IPS-NIHi11 (cell line): ENCODE measurements around the gene NIFK.
"Not testable (repeated sequence)": the region's sequence is repeated elsewhere in the genome, so short reads cannot be mapped to it uniquely, and the experiment has no call there.

ENCODE experiments used
- DNase-seq: peaks from one replicate; pipeline ENCODE4 v3.0.0; 2012; ENCODE audit warnings: mixed read lengths, low spot score

Gene NIFK

DNA sequence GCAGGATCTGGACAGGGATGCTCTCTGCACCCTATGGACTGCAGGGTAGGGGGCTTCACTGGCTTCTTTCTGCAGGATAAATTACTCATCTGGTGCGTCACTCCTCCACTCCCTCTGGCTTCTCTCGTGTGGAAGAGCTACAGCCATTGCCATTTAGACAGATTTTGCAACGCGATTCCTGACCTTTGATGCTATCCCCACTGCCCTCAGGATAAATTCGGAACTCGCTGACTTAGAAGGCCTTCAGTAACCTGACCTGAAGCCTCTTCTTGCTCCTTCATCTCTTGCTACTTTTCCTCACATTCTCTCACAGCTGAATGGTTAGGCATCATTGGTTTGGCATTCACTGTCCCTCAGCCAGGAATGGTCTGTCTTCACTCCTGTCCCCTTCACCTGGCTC is 5.3 kb downstream of the NIFK start:
- no peak for DNase-seq

- no peak for DNase-seq
Measured at GRCh38 chr2:121727950-121728349, 8.7 kb downstream of the NIFK start.

DNA sequence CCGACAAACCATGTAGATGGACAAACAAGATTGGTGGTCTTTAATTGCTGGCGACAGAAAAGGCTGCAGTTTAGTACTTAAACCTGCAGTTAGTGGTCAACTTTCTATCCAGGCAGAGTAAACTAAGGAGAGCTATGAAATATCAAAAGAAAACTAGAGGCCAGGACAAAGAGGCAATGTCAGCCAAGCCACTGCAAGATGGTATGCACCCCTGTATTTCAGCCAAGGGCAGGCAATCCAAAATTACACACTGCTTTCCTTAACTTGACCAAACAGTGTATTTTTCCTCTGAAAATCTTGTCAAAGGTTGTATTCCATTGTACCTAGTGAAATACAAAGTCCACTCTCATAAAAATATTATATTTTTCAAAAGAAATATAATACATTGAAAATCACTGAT is 9.3 kb downstream of the NIFK start:
- no peak for DNase-seq

- DNase-seq = no peak
Measured at GRCh38 chr2:121723316-121723715, 13.4 kb downstream of the NIFK start.

DNA sequence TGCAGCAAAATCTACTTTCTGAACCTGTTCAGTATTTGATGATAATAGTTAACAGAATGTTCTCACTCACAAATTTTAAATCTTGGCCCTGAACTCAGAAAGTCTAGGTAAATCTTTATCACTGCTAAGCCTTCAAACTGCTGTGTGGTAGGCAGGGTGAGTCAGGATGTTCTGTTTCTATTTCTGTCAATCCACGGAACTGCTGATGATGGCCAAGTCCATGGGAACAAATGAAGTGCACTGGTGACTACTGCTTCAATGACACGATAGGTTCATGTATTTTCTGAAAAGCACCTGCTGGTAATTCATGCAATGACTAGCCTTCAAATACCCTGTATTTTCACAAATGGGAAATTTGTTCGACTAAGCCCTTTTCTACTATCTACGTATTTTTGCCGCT is 14.2 kb downstream of the NIFK start:
- no peak for DNase-seq

GRCh38 chr2:121721926-121722325 is 14.7 kb downstream of the NIFK start:
- no peak for DNase-seq

DNA sequence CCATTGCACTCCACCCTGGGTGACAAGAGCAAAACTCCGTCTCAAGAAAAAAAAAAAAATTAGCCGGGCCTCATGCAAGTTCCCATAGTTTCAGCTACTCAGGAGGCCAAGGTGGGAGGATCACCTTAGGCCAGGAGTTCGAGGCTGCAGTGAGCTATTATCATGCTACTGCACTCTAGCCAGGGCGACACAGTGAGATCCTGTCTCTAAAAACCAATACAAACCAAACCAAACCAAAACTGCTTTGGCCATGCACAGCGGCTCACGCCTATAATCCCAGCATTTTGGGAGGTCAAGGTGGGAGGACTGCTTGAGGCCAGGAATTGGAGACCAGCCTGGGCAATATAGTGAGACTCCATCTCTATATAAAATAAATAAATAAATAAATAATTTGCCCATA is 19.1 kb downstream of the NIFK start:
- DNase-seq = no peak

GRCh38 chr2:121716126-121716525 is 20.5 kb downstream of the NIFK start:
- DNase-seq = no peak

GRCh38 chr2:121711481-121711880 is 25.2 kb downstream of the NIFK start:
- not testable (repeated sequence) for DNase-seq

GRCh38 chr2:121710470-121711170 is 26.1 kb downstream of the NIFK start:
- DNase-seq = no peak

DNA sequence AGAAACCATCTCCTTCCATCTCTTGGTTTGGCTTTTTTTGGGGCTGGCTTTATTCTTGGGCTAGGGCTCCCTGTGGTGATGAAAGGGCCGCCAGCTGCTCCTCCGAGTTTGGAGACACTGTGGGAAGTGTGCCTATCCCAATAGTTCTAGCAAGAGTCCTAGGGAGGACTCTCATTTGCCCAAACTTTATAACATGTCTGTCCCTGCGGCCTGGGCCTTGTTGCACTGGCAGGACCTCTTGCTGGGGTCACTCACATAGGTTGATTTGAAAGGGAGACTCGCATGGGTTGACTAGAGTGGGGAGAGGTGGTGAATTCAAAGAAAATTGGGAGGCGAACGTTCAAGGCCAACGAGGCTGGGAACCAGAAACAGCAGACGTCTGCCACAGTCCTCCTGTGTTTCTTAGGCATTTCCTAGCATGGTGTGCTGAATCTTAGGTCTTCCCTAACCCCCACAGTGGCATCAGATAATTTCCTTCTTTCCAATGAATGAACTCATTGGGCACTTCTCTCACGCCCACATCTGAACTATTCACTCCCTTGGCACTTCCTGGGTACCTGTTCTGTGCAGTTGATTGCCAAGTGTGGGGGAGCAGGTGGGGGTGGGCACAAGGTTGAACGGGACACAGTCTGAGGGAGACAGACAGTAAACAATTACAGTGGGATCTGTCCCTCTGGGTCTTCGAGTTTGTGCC is 26.8 kb downstream of the NIFK start:
- no peak for DNase-seq

DNA sequence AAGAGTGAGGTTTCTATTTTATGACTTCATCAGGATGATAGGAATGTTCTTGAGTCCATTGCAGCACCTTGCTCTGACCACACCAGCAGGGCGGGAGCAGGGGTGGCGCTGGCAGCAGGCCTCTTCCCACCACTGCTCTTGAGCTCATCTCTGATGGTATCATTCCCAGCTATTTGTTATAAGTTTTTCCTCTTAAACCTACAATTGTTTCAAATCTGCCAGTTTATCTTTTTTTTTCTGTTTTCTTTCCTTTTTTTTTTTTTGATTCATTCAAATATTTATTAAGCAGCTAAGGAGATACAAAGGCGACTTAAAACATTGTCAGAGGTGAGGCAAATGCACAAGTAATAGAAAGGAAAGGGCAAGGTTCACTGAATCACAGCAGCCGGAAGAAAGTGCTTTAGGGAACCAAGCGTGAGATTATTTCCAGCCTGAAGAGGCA is 28.7 kb downstream of the NIFK start:
- DNase-seq = no peak

- DNase-seq = no peak
Measured at GRCh38 chr2:121707344-121707919, 29.2 kb downstream of the NIFK start.

GRCh38 chr2:121705958-121706357 is 30.7 kb downstream of the NIFK start:
- DNase-seq = no peak

- no peak for DNase-seq
Measured at GRCh38 chr2:121705390-121705789, 31.3 kb downstream of the NIFK start.

DNA sequence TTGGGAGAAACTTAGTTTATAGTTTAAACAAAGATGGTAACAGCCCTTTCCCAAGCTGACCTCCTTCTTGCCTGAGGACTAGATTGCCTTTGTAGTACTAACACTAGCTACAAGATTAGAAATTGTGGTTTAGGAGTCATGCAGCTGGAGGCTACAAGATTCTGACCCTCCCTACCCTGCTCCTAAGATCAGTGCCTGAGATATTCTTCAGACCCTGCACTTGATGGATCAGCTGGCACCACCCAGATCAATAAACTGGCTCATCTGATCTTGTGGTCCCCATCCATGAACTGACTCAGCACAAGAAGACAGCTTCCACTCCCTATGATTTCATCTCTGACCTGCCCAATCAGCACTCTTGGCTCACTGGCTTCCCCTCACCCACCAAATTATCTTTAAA is 34.9 kb downstream of the NIFK start:
- DNase-seq = not testable (repeated sequence)

DNA sequence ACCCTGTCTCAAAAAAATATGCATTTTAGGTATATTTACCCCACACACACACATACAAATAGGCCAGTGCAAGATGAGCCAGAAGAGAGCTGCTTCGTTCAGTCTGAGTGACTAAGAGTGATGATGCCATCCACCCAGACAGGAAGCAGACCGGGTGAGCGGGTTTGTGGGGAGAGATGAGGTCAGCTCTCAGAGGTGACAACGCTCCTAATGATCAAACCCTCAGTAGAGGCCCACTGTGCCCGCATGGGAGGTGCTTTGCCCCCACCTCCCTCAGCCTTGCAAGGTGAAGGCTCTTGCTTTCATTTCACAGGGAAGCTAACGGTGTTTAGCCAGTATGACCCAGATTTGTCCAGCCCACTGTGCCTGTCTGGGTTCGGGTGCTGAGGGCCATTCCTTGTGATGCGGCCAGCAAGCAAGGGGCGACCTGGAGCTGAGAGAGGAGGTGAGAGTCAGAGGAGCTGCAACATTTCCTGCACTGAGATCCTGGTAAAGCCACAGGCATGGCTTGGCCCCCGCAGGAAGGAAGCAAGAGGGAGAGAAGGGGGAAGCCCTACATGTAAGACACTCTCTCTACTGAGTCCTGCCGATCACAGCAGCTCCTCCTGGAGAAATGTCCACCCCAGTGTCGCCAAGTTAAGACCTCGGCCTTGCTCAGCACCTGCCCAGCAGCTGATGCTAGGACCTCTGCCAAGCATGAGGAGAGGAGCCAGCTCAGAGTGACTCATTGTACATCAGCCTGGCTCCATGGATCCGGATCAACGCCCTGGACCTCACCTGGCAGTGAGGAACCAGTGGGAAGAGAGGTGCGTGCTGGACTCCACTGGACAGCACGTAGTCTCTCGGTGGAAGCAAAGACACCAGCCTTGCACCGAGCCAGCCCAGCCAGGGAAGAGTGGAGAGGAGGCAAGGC is 37.0 kb downstream of the NIFK start:
- DNase-seq = peak; percentile 27

DNA sequence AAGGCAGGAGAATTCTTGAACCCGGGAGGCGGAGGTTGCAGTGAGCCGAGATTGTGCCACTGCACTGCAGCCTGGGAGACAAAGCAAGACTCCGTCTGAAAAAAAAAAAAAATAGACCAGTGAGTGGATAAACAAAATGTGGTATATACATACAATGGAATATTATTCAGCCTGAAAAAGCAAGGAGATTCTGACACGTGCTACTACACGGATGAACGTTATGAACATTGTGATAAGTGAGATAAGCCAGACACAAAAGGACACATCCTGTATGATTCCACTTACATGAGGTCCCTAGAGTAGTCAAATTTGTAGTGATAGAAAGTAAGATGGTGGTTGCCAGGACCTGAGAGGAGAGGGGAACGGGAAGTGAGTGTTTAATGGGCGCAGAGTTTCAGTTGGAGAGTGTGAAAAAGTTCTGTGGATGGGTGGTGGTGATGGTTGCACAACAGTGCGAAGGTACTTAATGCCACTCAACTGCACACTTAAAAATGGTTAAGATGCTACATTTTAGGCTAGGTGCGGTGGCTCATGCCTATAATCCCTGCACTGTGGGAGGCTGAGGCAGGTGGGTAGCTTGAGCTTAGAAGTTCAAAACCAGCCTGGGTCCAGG is 38.3 kb downstream of the NIFK start:
- no peak for DNase-seq

- DNase-seq = no peak
Measured at GRCh38 chr2:121697108-121697631, 39.5 kb downstream of the NIFK start.

DNA sequence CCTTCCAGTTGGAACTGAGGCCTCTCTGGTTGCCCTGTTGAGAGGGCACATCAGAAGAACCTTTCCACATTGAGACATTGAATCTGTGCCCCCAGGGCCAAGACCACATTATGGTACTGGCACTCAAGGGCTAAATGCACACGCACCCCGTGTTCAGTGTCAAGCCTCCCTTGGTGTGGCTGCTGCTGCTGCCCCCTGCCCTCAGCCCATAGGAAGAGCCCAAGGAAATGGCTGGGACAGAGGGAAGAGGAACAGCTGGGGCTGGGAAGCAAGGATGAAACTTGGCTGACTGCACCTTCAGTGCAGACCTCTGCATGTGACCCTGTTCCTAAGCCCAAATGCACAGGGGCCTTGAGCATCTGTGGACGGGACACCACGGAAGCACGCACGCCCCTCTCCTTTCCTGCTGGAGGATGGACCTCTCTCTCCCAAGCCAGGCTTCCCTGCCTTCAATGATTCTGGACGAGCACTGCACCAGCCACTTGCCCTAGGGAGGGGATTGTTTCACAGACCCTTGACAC is 40.2 kb downstream of the NIFK start:
- DNase-seq = peak; percentile 31

DNA sequence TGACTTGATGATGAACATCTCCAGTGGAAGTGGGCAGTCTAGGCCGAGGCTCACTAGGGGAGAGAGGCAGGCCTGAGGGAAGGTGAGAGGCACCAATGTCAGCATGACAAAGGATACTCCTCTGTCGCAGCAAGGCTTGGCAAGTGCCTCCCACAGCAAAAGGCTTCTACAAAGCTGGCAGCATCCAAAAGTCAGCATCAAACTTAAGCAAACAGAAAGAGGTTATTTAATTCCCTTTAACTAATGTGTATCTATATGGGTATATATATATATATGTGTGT is 41.6 kb downstream of the NIFK start:
- peak; percentile 26 for DNase-seq
